Stimulated activated CD4-positive, alpha-beta T cell treated with anti-CD3 and anti-CD28 coated beads, Interleukin-15, amount 100 ng/mL, for 48 hours (primary cell): ENCODE data around the gene CEP72.
A peak's percentile ranks its signal among the peaks of the same experiment; 100 is the strongest.
"Not testable (repeated sequence)": the region's sequence is repeated elsewhere in the genome, so short reads cannot be mapped to it uniquely, and the experiment has no call there.

Source experiments
- DNase-seq, 2 donors: peaks; one replicate each; pipeline ENCODE4 v3.0.0-alpha.2; 2020; ENCODE audit warnings: low read depth in 2 of 2

The CEP72 gene

DNA sequence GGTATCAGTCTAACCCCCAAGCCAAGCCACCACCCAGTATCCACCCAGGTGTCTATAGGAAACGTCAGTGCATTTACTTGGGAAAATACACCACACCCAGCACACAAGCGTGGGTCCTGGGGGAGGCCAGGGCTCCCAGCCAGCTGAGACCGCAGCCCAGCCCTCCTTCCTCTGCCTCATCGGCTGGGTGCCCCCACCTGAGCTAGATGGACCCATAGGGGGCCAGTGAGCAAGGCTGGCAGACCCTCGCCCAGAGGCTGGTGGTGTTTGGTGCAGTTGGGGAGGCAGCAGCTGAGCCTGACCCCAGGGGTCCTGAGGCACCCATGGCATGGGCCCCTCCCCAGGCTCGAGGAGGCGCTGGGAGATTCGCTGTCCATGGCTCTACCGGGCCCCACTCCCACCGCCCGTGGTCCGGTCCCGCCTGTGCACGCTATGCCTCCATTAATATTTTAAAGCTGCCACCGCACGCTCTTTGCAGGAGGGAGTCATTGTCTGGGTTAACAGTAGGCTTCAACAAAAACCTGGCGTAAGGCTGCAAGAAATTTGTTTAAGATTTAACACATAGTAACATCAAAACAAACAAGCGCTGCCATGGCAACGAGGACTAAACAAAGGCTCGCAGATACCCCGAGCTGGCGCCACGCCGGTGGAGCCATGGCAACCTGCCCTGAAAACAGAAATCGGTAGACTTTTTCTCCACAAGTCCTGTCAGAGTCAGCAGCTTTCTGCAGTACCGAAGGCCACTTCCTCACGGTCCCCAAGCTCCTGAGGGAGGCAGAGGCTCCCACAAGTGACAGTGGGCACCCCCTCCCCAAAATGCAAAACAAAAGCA, 60.4 kb downstream of the CEP72 start:
- DNase-seq: peak; percentile 41 to 44

DNA sequence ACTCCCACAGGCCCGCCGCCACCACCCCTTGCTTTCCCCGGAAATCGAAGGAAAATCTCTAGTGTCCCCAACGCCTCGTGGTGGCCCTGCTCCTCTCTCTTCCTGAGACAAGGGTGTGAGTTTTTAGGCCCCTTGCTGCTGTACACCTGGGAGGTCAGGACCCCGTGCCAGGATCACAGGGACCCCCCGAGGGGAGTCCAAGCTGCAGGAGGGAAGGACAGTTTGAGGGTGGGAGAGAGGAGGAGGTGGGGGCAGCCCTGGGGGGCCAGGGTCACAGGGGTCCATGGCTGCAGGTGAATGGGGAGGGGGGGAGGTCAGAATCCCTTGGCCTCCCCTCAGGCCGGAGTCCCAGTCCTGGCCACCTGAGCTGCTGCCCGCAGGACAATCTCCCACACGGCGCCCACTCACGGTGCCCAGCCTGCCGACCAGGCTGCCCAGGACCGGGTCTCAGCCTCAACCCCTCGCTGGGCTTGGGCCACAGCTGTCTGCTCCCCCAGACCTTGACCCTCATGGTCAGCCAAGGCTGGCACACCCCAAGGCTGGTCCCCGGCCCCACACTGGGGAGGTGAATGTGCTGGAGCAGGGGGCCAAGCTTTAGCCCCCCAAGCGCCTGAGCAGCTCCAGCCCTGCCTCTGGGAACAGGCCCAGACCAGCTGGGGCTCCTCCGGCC, 61.2 kb downstream of the CEP72 start:
- DNase-seq: no peak

DNA sequence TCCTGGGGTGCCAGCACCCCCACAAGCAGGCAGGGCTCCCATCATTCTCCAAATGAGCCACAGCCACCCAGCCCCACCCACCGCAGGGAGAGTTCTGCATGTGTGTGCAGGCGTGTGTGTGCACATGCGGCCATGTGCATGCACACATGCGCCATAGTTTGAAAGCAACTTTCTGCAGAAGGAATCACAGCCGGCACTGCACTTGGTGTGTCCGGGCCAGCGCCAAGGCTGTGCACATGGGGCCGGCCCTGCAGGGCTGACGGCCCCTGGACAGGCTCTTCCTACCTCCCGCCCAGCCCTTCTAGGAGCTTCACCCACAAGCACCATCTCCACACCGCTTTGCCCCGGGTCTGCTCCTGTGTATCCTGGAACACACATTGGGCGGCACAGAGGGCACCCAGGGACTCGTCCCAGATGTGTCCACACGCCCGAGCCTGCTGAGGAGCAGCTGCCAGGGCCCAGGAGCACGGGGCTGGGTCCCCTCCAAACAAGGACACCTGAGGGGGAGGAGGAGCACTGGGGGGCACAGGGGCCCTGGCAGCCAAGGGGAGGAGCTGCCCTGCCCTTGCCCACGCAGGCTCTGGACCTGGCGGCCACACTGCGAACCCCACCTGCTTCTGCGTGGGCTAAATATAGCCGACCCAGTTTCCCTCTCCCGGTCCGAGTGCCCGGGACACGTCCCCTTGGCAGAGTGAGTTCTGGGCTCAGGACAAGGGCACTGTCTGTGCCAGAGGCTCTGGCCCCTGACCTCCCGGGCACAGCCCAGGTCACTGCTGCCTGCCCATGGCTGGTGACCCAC, 61.9 kb downstream of the CEP72 start:
- DNase-seq: no peak

DNA sequence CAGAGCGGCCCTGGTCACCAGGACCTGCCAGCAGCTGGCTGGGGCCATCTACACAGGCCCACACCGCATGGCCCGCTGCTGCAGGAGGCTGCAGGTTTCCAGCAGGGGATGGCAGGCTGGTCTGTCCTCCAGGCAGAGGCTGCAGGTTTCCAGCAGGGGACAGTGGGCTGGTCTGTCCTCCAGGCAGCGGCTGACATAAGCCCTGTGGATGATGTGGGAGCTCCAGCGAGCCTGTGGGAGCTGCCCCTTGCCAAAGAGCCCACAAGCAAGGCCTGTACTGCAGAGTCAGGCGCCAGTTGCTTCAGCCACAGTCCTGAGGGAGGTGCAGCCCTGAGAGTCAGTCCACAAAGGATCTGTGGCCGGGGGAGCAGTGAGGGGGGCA, 62.5 kb downstream of the CEP72 start:
- no peak for DNase-seq

DNA sequence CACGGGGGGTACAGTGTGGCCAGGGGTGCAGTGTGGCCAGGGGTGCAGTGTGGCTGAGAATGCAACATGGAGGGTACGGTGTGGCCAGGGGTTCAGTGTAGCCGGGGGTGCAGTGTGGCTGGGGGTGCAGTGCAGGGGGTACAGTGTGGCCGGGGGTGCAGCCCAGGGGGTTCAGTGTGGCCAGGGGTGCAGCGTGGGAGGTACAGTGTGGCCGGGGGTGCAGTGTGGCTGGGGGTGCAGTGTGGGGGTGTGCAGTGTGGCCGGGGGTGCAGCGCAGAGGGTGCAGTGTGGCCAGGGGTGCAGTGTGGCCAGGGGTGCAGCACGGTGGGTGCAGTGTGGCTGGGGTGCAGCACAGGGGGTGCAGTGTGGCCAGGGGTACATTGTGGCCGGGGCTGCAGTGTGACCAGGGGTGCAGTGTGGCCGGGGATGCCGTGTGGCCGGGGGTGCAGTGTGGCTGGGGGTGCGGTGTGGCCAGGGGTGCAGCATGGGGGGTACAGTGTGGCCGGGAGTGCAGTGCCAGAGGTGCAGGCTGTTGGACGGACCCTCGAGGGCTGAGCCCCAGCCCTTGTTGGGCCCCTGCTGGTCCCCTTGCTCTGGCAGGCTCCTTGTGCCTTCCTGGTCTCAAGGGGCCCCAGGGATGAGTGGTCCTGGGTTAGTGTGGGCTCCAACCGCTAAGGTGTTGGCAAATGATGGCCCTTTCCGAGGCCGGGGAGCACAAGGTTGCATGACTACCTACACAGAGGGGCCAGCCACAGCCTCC, 63.2 kb downstream of the CEP72 start:
- no peak for DNase-seq

- DNase-seq: no peak
Observed at GRCh38 chr5:675871-676698, 63.9 kb downstream of the CEP72 start.

GRCh38 chr5:676699-677076, 64.5 kb downstream of the CEP72 start:
- DNase-seq: no peak

GRCh38 chr5:677131-678101, 65.3 kb downstream of the CEP72 start:
- no peak for DNase-seq

- not testable (repeated sequence) for DNase-seq
Observed at GRCh38 chr5:678521-678920, 66.4 kb downstream of the CEP72 start.

GRCh38 chr5:679166-679895, 67.2 kb downstream of the CEP72 start:
- not testable (repeated sequence) for DNase-seq

- not testable (repeated sequence) for DNase-seq
Observed at GRCh38 chr5:680118-680795, 68.1 kb downstream of the CEP72 start.

GRCh38 chr5:680836-681235, 68.7 kb downstream of the CEP72 start:
- not testable (repeated sequence) for DNase-seq

DNA sequence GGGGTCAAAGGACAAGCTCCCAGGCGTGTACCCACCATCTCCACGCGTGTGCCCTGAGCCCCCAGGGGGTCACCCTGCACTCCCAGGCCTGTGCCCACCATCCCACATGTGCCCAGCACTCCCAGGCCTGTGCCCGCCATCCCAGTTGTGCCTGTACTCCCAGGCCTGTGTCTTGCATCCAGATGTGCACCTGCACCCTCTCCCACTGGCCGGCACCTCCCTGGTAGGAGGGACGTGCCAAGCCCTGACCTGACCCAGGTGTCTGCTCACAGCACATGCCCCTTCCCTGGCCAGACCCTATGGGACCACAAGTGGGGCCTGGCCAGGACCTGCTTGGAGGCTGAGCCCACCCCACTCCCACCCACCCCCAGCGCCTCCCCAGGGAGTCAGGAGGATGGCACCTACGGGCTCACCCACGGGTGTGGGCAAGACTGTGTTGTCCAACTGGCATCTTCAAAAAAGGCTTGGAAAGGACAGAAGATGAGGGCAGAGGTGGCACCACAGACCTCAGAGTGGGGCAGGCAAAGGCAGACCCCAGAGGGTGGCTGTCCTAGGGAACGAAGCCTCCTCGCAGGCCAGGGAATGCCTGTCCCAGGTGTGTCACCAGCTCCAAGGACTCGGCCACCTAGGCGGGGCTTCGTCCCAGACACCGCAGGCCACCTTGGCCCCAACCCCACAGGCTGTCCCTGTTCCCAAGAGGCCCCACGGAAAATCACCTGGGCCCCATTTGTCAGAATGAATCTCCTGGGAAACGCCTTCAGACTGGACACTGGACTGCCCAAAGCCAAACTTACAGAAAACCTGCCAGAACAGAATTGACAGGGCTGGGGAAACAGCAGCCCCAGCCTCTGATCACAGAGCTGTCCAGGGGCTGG, 69.4 kb downstream of the CEP72 start:
- DNase-seq: not testable (repeated sequence)

- not testable (repeated sequence) for DNase-seq
Observed at GRCh38 chr5:682216-682615, 70.1 kb downstream of the CEP72 start.

- DNase-seq: not testable (repeated sequence)
Observed at GRCh38 chr5:682651-683358, 70.7 kb downstream of the CEP72 start.
